GM19463 (cell line): ENCODE results near the gene GFRA1.

Experiments
- ATAC-seq: cut with Tn5 transposase; IDR thresholded peaks from one replicate; pipeline ENCODE4 v1.9.1; 2021; ENCODE audit warnings: mild to moderate bottlenecking, moderate library complexity; ENCODE audit not compliant: unreplicated experiment

The GFRA1 gene

DNA sequence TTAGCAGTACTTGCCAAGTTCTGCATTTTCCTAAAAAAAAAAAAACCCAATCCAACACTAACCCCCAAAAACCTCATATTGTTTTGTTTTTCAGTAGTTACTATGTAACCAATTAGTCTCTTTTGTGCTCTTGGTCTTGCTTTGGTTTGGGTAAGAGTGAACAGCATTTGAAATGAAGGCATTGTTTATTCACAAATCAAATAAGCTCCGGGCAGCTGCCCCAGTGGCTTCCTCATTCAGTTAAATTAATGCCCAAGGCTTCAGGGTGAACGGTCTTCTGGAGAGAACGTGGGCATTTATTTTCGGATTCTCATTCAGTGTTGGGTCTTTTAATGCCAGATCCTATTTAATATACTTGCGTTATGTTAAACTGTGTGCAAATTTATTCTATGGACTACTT lies 108.7 kb downstream of the GFRA1 start:
- ATAC-seq, result no peak

DNA sequence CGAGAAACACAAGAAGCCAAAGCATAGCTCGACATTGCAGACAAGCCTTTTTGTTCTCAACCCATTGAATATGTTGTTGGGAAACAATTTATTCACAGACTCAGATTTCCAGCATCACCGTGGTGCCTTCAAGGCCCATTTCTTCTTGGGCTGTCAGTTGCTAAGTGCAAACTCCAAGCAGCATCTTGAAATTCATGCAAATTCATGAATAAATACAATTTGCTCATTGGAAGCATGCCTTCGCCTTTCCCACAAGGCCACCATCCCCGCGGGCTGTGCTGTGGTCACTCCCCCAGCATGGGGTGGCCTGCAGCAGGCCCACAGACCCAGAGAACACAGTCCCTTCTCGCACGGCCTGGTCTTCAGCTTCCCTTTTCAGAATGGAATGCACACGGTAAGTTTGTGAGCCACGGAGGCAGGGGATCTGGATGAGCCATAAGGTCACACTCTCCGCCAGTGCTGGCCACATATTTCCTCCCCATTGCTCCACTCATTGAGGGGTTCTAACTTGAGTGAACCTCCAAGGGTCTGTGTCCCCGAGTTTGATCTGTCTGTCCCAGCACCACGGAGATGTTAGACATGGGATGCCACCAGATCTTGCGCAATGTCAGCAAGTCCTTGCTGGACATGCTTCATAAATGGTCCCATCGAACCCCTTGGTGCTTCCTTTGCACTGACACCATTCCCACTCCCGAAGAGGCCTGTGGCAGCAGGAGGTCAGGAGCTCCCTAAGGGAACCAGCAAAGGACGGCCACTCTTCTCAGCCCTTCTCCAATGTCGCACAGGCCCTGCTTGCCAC lies 109.5 kb downstream of the GFRA1 start:
- no peak for ATAC-seq

DNA sequence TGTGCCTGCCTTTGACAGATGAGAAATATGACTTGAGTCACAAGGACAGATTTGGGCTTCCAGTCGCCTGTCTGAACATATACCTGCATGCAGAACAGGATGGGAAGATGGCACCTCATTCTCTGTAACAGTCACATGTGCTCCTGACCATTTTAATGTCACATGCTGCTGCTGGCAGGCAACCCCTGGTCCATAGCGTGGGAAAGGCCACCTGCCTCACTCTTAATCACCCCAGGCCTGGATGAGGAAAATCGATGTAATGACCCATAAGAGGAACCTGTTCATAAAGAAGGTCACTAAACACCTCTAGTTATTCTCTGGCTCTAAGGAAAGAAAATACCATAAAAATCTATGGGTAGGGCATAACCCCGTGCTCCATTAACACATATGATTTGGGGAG lies 110.2 kb downstream of the GFRA1 start:
- ATAC-seq, result no peak

DNA sequence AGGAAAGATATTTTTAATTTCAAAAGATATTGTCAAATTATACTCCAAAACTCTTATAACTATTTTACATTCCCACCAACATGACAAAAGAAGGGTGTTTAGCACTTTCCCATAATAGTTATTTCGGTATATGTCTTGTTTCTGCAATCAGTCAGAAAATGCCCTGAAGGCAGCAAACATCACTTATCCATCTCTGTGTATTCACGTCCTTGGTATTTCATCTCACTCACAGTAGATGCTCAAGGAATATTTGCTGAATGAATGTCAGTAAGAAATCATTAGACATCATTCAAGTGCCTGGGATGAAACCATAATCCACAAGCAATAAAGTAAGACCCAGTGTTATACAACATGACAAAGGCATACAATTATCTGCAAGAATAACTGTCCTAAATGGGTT lies 112.7 kb downstream of the GFRA1 start:
- ATAC-seq, result no peak

DNA sequence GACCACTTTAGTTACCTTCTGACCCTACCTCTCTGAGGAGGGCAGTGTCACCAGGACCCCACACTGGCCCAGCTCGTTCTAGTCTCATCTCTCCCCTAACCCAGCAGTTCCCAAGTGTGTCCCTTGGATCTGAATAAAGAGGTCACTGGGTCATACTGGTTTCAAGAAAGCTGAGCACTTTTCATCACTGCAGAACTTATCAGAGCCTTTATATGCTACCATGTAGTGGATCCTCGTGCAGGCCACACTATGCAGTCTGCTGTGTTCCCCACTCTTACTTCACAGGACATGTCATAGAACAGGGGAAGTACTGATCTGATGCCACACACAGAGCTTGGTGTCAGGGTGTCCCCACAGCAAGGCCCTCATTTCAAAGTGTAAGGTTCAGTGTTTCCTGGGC lies 113.8 kb downstream of the GFRA1 start:
- ATAC-seq, result no peak

DNA sequence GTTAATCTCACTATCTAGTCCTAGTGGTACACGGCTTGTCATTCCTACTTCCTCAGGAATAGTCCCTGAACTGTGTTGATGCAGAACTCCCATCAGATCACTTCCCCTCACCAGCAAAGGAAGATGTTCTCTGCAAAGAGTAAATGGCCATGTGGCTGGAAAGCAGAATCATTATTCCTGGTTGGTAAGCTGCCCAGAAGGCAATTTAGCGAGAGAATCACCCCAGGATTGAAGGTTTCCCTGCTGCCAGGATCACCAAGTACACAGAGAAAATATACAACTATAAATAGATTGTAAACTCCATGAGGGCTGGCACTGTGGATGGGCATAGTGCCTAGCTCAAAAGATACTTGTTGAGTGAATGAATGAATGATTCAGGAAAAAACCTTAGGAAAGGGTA lies 115.0 kb downstream of the GFRA1 start:
- ATAC-seq, result no peak

DNA sequence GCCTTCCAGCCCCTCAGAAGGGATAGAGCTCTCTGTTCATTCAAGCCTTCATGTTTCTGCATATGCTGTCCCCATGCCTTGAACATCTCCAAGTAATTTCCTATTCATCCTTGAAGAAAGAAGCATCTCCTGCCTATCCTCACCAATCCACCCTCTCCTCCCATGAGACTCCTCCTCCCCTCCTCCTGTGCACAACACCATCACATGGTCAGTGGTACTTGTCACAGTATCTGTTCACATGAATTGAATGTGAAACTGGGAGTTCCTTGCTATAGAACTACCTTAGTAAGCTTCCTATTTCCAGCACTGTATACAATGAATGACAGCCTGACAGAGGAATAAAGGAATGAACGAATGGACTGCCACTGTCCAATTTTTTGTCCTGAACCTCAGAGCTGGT lies 115.5 kb downstream of the GFRA1 start:
- ATAC-seq, result no peak

DNA sequence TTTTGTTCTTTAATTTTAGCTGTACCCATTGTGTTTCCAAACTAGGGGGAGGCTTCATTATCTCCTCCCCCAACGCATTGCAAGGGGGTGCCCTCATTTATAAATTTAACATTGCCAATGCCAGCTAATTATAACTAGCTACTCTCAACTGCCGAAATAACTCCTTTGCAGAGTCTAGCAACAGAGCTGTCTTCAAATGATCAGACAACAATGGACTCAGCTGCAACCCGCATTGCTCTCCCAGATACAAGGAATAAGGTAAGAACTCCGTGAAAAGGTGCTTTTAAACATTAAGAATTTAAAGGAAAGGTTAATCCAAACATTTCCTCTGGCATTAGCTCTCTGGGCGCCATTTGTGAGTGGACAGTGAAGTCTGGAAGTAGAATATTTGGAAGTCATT lies 116.2 kb downstream of the GFRA1 start:
- no peak for ATAC-seq

DNA sequence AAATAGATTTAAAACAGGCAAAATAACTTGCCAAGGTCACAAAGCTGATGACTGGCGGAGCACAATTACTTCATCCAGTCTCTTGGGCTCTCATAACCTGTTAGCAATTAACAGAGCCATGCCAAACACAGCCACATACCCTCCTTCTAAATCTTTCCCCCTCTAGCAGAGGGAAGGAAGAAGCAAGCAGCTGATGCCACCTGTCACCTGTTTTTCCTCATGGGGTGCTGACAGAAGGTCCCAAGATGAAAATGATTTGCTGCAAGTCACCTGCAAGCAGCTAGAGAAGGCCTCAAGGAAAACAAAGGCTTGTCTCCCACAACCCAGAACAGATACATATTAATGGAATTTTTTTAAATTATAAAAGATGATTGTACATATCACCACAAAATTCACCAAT lies 117.8 kb downstream of the GFRA1 start:
- no peak for ATAC-seq

DNA sequence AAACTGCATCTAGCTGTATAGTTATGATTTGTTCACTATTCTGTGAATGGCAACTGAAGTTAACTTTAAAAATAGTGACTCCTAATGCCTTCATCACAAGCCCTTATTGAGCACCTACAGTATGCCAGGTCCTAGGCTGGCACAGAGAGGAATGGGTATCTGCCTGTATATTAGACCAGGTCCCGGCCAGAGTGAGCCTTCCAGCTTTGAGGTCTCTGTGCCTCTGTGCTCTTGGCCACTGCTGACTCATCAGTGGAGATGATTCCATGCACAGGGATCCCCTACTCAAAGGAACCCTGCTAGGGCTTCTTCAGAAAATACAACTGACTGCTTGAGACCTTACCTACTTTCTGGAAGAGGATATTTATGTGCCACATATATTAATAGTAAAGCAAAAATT lies 118.4 kb downstream of the GFRA1 start:
- ATAC-seq, result no peak

DNA sequence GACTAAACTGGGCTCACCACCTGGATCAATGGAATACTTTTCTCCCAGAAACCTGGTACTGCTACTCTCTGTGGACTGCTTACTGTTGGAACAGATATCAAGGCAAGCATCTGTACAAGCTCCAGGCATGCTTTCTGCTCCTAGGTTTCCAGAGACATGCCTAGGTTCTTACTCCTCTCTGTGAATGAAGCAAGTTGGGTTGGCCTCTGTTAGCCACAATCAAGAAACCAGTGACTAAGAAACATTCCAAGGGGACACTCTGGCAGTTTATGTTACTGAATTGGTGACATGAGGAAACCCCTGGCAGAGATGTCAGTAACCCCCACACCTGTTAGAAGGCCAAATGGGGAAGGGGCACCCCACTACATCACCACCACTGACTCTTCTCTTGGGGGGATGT lies 121.9 kb downstream of the GFRA1 start:
- ATAC-seq, result no peak

DNA sequence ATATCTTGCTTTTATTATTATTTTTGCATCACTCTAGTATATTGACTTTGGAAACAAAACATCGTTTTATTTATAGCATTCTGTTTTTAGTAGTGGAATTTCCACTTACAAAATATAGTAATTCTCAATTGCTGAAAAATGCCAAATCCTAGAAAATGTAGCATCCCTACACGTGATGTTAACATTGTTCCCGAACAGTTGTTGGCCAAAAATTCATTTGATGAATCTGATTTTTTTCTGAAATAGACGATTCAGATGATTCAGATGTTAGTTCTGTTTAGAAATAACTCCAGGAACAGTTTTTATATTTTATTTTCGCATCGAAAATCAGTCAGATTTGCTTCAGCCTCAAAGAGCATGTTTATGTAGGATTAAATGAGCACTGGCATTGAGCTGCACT lies 122.4 kb downstream of the GFRA1 start:
- no peak for ATAC-seq

DNA sequence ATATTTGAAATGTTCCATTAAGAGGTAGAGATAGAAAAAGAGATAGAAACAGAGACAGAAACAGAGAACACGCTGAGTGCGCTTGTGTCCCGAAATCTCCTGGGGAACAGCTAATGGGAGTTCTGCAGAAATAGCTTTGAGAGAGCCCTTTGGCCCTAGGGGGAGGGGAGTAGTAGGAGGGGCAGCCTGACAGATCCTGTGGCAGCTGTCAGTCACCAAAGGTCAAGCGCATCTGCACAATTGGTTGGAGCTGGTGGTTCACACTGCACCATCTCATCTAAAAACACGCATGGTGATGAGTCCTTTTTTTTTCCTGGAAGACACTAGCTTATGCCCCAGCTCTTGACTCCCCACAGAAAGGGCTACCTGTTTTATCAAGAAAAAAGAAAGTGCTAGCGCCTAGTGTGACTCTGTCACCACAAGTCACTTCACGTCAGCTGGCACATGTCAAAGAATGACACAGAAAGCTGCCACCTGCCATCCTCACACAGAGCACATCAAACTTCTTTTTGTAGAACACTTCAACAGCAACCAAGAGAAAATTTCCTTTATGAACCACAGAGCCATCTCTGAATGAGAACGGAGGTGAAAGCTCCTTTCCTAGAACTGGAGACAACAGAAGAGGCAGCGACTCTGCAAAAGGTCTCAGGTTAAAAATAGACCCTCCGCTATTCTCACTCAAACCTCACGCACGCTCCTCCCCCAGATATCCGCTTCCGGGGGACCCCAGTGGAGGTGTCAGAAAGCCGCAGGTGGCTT lies 125.7 kb downstream of the GFRA1 start:
- ATAC-seq, result no peak

DNA sequence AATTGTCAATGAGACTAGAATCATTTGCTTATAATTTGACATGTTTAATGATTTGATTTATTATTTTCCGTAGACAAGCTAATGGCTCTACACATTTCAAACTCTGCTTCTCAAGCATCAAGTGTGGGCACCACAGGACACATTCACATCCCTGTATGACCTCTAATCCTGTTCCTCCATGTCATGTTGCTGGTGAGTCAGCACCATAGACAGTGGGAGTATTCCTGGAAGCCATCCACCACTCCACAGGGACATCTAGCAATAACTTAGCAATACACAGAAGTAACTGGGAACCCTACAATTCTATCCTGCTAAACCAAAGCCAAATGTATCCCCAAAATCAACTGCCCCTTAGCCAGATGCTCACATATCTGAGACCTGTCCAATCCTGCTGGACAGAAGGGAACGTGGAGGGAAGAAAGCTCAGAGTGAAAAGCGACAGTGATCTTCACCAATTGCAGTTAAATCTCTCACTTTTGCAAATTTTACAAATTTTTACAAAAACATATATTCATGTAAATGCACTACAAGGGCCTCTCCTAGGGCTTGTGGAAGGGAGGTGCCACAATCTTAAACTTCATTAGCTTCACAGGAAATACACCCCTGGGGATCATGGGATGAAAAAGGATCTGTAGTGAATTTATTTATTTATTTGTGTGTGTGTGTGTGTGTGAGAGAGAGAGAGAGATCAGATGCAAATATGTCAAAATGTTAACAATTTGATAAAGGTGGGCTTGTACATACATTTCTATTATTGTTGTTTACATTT lies 126.5 kb downstream of the GFRA1 start:
- ATAC-seq, result no peak

DNA sequence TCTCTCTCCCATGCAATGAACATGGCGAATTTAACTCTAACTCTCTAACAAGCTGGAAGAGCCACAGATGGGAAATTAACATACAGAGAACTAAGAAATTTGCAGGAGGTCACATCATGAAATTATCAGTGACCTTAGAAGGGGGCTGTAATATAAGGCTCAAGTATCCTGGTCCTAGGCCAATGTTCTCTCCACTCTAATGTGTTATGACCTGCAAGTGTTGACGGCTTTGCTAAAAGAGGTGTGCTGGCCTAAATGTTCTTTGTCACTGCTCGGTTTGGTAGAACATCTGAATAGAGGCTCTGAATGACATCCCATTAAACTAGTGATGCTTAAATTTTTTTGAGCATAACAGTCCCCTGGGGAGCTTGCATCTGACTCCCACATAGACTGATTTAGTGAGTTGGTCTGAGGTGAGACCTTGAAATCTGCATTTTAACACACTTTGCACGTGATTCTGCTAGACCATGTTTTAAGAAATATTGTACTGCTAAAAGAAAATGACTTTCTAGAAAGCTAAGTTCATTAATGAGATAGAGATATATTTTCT lies 129.3 kb downstream of the GFRA1 start:
- no peak for ATAC-seq

DNA sequence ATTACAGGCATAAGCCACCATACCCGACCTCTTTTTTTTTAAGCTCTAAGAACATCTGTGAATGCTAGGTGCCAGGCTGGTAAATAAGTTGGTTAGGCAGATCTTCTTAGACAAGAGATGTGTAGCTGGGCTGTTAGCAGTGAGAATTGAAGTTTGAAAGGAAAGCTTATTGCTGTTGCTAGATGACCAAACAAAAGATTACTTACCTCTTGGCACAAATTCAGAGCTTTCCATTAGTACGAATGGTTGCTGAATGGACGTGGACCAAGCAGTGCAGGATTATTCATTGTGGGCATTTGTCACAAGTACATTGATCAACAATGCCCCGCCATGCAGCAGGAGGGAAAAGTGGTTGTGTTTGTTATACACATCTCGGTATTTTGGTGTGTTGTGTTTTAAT lies 131.2 kb downstream of the GFRA1 start:
- ATAC-seq, result no peak

DNA sequence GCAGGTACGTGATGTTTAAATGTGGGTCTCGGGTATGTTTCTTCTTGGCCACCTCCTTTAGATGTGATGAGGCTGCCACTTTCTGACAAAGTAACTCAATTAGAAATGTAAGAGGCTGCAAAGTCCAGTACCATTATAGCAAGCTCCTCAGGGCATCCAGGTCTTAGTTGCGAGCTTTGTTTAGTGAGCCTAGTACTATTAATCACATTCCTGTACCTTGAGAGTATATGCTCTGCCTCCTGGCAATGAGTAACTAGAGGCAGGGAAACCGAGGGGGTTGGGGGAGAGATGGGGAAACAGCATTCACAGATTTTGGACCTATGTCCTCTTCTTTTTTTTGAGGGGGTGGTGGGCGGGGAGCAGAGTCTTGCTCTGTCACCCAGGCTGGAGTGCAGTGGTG lies 131.8 kb downstream of the GFRA1 start:
- no peak for ATAC-seq

DNA sequence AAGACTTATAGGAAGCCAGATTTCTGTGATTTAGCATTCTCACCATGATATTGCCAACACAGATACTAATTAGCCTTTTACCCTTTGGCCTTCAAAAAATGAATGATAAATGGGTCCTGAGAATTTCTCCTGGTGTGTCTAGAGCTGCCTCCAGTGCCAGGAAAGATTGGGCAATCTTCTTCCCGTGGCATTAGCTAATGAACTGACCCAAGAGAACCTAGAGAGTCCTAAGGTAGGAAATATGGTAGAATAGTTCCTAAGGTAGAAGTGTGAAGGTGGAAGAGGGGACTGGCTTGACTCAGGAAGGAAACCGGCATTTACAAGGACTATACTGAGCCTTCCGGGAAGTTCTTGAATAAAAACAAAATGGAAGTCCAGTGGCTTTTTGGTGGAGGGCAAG lies 133.1 kb downstream of the GFRA1 start:
- ATAC-seq, result no peak

DNA sequence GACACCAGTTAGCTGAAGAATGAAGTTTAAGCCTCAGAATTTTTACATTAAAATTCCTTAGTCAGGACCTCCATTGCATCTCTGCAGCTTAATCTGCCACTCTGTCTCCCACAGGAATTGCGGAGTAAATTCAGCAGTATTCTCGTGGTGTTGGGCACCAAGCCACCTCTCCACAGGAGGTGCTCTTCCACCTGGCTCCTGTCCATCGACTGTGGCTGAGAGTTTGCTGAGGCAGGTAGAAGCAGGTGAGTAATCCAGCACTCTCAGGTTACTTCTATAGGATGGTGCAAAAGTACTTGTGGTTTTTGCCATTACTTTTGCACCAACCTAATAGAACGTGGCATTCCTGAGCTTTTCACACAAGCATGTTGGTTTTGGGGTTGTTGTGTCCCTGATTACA lies 134.1 kb downstream of the GFRA1 start:
- no peak for ATAC-seq

DNA sequence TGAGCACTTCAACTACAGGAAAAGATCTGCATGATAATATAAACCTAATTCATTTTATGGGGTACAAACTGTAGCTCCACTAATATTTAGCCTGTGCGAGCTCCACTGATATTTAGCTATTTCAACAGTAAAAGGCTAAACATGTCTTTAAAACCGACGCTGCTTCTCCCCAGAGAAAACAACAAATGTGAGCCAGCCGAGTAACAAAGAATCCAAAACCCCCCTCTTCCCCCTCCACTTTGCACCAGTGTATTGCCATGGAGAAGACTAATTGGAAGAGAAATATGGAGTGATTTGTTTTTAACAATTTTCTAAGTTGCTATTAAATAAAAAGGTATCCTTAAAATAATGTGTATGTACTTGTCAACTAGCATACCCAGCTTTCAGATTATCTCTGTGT lies 136.7 kb downstream of the GFRA1 start:
- ATAC-seq, result no peak

DNA sequence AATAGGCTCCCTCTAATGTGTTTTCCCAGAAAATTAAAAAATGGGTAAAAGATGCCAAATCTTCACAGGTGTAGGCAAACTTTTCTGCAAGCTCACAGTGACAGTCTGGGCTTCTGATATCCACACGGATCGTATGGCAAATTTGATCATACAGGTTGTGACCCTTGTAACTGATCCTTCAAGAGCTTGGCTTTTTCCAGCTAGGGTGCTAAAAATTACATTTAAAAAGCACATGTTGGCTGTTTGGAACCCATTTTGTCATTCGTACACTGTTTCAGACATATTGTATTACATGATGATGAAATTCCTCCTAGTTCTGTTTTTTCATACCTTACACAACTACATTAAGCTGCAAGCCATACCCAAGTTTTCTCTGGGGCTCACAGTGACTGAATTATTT lies 138.7 kb downstream of the GFRA1 start:
- no peak for ATAC-seq

DNA sequence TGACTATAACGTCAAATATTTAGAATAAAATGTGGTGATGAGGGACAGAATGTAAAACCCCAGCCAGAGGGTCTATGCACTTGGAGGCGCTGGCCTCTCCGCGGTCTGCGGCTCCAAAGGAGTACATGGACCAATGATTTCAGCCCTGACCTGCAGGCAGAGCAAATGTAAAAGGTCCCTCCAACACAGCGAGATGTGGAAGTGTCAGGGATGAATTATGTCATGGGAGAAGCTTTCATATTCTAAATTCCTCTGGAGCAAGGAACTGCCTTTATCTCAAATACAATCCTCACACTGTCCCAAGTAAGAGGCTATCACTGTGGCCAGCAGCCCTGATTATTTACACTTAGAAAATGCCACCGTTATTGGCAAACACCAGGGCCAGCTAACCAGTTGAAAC lies 139.4 kb downstream of the GFRA1 start:
- ATAC-seq, result no peak
